CD4-positive, alpha-beta T cell treated with Interleukin-17A for 1 hour (primary cell): Measurements from ENCODE around the gene BTBD16.

ENCODE experiments used
- DNase-seq: peaks from one replicate; pipeline ENCODE4 v3.0.0-alpha.2; 2020

The BTBD16 gene

GRCh38 chr10:122271076-122271475, at the start of gene BTBD16:
BTBD16 (plus strand) TSS chr10:122271296; CDS start chr10:122275082, 3,786 bp downstream.
- DNase-seq: no peak

- DNase-seq: no peak
These were observed 49.1 kb upstream of the BTBD16 start for GRCh38 chr10:122221958-122222357.

- no peak for DNase-seq
These were observed 48.5 kb upstream of the BTBD16 start for GRCh38 chr10:122222638-122223037.

GRCh38 chr10:122224159-122224558, 46.9 kb upstream of the BTBD16 start:
- DNase-seq: no peak

- no peak for DNase-seq
These were observed 45.8 kb upstream of the BTBD16 start for GRCh38 chr10:122225330-122225729.

GRCh38 chr10:122227754-122228153, 43.3 kb upstream of the BTBD16 start:
- no peak for DNase-seq

GRCh38 chr10:122229666-122230065, 41.4 kb upstream of the BTBD16 start:
- no peak for DNase-seq

- no peak for DNase-seq
These were observed 40.9 kb upstream of the BTBD16 start for GRCh38 chr10:122230222-122230621.

GRCh38 chr10:122232769-122233168, 38.3 kb upstream of the BTBD16 start:
- no peak for DNase-seq

- no peak for DNase-seq
These were observed 37.2 kb upstream of the BTBD16 start for GRCh38 chr10:122233857-122234348.

- no peak for DNase-seq
These were observed 36.7 kb upstream of the BTBD16 start for GRCh38 chr10:122234416-122234815.

GRCh38 chr10:122236690-122237306, 34.3 kb upstream of the BTBD16 start:
- no peak for DNase-seq

- no peak for DNase-seq
These were observed 33.6 kb upstream of the BTBD16 start for GRCh38 chr10:122237331-122237990.

- no peak for DNase-seq
These were observed 31.4 kb upstream of the BTBD16 start for GRCh38 chr10:122239578-122240257.

GRCh38 chr10:122240401-122240800, 30.7 kb upstream of the BTBD16 start:
- no peak for DNase-seq

GRCh38 chr10:122241836-122242235, 29.3 kb upstream of the BTBD16 start:
- no peak for DNase-seq

GRCh38 chr10:122243550-122243949, 27.5 kb upstream of the BTBD16 start:
- DNase-seq: no peak

- no peak for DNase-seq
These were observed 26.8 kb upstream of the BTBD16 start for GRCh38 chr10:122244001-122244975.

GRCh38 chr10:122245136-122245535, 26.0 kb upstream of the BTBD16 start:
- no peak for DNase-seq

GRCh38 chr10:122245897-122246296, 25.2 kb upstream of the BTBD16 start:
- no peak for DNase-seq

- DNase-seq: no peak
These were observed 24.1 kb upstream of the BTBD16 start for GRCh38 chr10:122246830-122247520.
